BJ (cell line): ENCODE data around the gene ERVFRD-1. TPM values are rescaled to one million over a fixed set of nuclear protein-coding genes. Genes with fewer than 3 reads are reported as not detected.

Experiments
- CTCF ChIA-PET: fragments of 350-600 bp; formaldehyde crosslinking; extraction: SDS; loops from one replicate; lab custom pipeline; 2021; ENCODE audit warnings: antibody characterized with exemption, inconsistent platforms; lab: Yijun Ruan, JAX
- POLR2A ChIA-PET: fragments of 300-600 bp; sonication (Branson Sonifier 250); formaldehyde crosslinking; extraction: SDS; loops from one replicate; lab custom pipeline; 2021; ENCODE audit warnings: antibody characterized with exemption; lab: Charles Lee
- DNase-seq: peaks from one replicate; pipeline ENCODE4 v3.0.0-alpha.2; 2011; ENCODE audit warnings: low read depth
- H3K27me3 ChIP-seq: 2 replicates; pipeline ENCODE4 v1.6.0; 2011; ENCODE audit warnings: low read length; ENCODE audit not compliant: control insufficient read depth, insufficient read depth
- H3K36me3 ChIP-seq: 2 replicates; pipeline ENCODE4 v1.5.1; 2011; ENCODE audit warnings: low read length; ENCODE audit not compliant: control insufficient read depth, insufficient read depth
- H3K4me3 ChIP-seq: 2 replicates; pipeline ENCODE4 v1.5.1; 2011; ENCODE audit warnings: low read depth, mild to moderate bottlenecking, control low read depth, low read length
- CTCF ChIP-seq: IDR thresholded peaks from 2 replicates; pipeline ENCODE4 v1.5.1; 2011; ENCODE audit warnings: low read depth, mild to moderate bottlenecking, control low read depth, inconsistent platforms, low read length, moderate library complexity; ENCODE audit not compliant: insufficient read depth
- polyA minus RNA-seq: library from RNA; depleted of rRNA, polyadenylated mRNA; stranded (reverse); fragments of >200 nt; gene quantifications from 2 replicates; pipeline ENCODE4 v1.2.3, GENCODE V29; 2011; rRNA and poly(A)+ RNA removed
- polyA plus RNA-seq: library from polyadenylated mRNA; depleted of rRNA; stranded (reverse); fragments of >200 nt; gene quantifications from 2 replicates; pipeline ENCODE4 v1.2.3, GENCODE V29; 2011; rRNA removed

ERVFRD-1 gene
- polyA plus RNA-seq (not detected in 2 replicates), polyA minus RNA-seq (not detected in 2 replicates)

GRCh38 chr6:11110921-11111768 is at the start of gene ERVFRD-1:
TSS of gene ERVFRD-1 (minus strand) at chr6:11111725. CDS start at chr6:11105310, 6,415 bp downstream.
- no peak for DNase-seq
- CTCF ChIA-PET = interaction anchor here (0.6 kb wide), 1 partner anchor 10 kb away, joined by 3 read pairs; no protein-coding TSS in a partner anchor
- no peak for TF ChIP-seq CTCF
- POLR2A ChIA-PET = no interaction called here
- Histone ChIP-seq H3K36me3 (no peaks in the 10 kb centered on the region), H3K27me3 (no peaks in the 10 kb centered on the region), H3K4me3 (no peak within 1 kb of the TSS)

- no peak overlapping the region for H3K4me3 ChIP-seq
- H3K36me3 ChIP-seq = no peaks in the 10 kb centered on the region
- POLR2A ChIA-PET = no interaction called here
- no peak for DNase-seq
- CTCF ChIA-PET = interaction anchor here (0.6 to 1.2 kb wide), 2 partner anchors 12 to 15 kb away, joined by 3 to 4 read pairs; no protein-coding TSS in a partner anchor
- H3K27me3 ChIP-seq = no peaks in the 10 kb centered on the region
- no peak for TF ChIP-seq CTCF
These were observed 48.7 kb upstream of the ERVFRD-1 start for GRCh38 chr6:11160199-11160598.

- POLR2A ChIA-PET = no interaction called here
These were observed 44.1 kb upstream of the ERVFRD-1 start for GRCh38 chr6:11155589-11155988.

GRCh38 chr6:11153447-11153846 is 41.9 kb upstream of the ERVFRD-1 start:
- ChIA-PET CTCF (no interaction called here), POLR2A (no interaction called here)
- no peak for TF ChIP-seq CTCF

More at GRCh38 chr6:11155589-11155988, 44.1 kb upstream of the ERVFRD-1 start:
- no peak for DNase-seq
- H3K27me3 ChIP-seq = no peaks in the 10 kb centered on the region
- H3K36me3 ChIP-seq = no peaks in the 10 kb centered on the region
- no peak for TF ChIP-seq CTCF
- CTCF ChIA-PET = interaction anchor here (1.0 to 4.1 kb wide), 3 partner anchors 11 to 341 kb away, joined by 3 to 17 read pairs (median 5); no protein-coding TSS in a partner anchor
- no peak overlapping the region for H3K4me3 ChIP-seq

GRCh38 chr6:11152581-11152980 is 41.1 kb upstream of the ERVFRD-1 start:
- H3K4me3 ChIP-seq = no peak overlapping the region
- no peak for TF ChIP-seq CTCF
- H3K36me3 ChIP-seq = no peaks in the 10 kb centered on the region
- POLR2A ChIA-PET = interaction anchor here (0.7 kb wide), 1 partner anchor 71 kb away, joined by 3 read pairs; no protein-coding TSS in a partner anchor
- CTCF ChIA-PET = no interaction called here
- H3K27me3 ChIP-seq = no peaks in the 10 kb centered on the region
- DNase-seq = no peak

More at GRCh38 chr6:11153447-11153846, 41.9 kb upstream of the ERVFRD-1 start:
- no peak for DNase-seq
- Histone ChIP-seq H3K27me3 (no peaks in the 10 kb centered on the region), H3K4me3 (no peak overlapping the region), H3K36me3 (no peaks in the 10 kb centered on the region)
